ENCODE data around the gene ZNF135.
A peak's percentile ranks its signal among the peaks of the same experiment; 100 is the strongest.

The ZNF135 gene

DNA sequence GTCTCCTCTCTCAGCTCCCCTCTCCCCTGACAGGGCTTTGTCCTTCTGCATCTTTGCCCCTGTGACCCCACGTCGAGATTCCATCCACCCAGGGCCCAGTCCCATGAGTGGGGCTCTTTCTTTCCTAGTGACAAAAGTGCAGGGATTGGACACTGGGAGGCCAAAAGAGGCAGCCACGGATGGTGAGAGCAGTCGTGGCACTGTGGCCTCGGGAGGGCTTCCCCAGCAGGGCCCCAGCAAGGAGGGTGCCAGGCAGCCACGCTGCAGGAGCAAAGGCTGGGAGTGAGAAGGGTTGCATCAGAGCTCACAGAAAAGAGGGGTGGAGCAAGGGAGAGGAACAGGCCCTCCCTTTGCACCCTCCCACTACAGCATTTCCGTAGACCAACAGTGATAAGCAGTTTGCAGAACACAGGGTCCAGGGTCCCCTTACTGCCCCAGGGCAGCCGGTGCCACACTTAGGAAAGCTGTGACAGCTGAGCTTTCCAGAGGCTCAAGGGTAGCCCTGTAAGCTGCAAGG is 20.3 kb upstream of the ZNF135 start:
- Mint-ChIP-seq H3K27me3 (peaks cover 18% of the 10 kb centered on the region), H3K4me3 (no peak overlapping the region), H3K27ac (no peak overlapping the region), H3K9me3 (peaks cover 88% of the 10 kb centered on the region), H3K36me3 (ENCODE audit: low read depth) (no peaks in the 10 kb centered on the region), H3K4me1 (ENCODE audit: low read depth) (no peaks in the 10 kb centered on the region)
- intact Hi-C loops (cut with micrococcal nuclease), result no loop called here

DNA sequence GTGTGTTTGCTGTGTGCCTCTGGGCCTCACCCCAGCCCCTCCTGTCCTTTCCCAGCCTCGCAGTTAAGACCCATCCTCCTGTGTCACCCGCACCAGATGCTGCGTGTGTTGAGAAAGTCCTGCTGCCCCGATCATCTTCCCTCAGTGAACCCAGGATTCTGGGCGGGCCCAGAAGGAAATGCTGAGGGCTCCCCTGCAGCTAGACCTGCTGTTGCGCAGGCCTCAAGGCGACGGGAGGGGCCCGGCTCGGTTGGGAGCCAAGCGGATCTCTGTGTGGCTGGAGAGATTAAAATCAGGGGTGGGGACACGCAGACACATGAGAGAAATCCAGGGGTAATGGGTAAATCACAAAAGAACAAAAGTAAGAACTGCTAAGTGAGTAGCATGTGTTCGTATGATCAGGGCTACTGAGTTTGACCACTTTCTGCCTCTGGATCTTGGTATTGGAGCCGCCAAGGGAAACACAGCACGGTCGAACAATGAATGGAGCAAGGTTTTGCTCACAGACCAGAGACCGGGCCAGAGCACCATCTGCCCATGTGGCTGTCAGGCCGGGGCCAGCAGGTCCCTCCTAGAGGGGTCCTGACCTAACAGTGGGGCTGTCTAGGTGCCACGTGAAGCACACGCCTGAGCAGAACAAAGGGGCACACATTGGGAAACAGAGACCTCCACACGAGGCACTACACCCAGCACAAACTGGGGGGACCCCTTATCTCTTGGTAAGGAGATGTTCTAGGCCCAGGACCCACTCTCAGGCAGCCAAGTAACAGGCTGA is 18.1 kb upstream of the ZNF135 start:
- intact Hi-C loops (cut with micrococcal nuclease), result no loop called here
- H3K36me3 Mint-ChIP-seq (ENCODE audit: low read depth), result no peaks in the 10 kb centered on the region
- H3K27me3 Mint-ChIP-seq, result peaks cover 8% of the 10 kb centered on the region
- no peaks in the 10 kb centered on the region for H3K4me1 Mint-ChIP-seq (ENCODE audit: low read depth)
- no peak overlapping the region for H3K27ac Mint-ChIP-seq
- H3K4me3 Mint-ChIP-seq, result no peak overlapping the region
- H3K9me3 Mint-ChIP-seq, result peaks cover 94% of the 10 kb centered on the region

DNA sequence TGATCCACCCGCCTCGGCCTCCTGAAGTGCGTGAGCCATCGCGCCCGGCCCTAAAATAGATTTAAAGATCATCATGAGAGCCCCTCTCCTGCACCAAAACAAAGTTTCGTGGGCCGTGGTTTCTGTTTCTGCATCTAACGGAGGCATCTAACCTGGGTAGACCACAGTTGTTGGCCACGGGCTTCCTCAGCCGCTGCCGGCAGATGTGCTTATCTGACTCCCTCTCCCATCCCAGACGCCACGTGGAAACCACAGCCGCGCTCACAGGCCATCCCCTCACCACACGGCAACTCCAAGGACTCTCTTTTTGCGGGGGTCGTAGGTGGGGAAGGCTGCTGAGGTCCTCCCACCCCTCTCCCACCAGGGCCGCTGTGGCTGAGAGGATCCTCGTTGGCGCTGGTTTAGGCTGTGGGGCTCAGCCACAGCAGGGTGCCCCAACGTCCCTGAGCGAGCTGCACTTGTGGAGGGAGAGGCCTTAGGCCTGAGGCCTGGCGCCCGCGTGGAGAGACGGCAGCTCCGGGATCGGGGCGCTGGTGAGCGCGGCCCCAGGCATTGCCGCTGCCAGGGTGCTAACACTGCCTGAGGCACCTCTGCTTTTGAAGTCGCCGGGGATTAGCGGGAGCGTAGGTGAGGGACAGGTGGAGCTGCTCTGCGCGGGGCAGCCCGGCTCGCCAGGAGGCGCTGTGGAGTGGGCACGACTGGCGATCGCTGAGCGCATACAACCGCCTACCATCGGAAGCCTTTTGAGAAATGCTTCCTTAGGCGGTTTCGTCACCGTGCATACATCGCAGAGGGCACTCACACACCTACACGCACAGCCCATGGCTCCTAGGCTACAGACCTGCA is 16.4 kb upstream of the ZNF135 start:
- Mint-ChIP-seq H3K36me3 (ENCODE audit: low read depth) (no peaks in the 10 kb centered on the region), H3K27me3 (peaks cover 7% of the 10 kb centered on the region), H3K9me3 (peaks cover 95% of the 10 kb centered on the region), H3K27ac (no peak overlapping the region), H3K4me1 (ENCODE audit: low read depth) (no peaks in the 10 kb centered on the region), H3K4me3 (no peak overlapping the region)
- intact Hi-C loops (cut with micrococcal nuclease), result no loop called here

DNA sequence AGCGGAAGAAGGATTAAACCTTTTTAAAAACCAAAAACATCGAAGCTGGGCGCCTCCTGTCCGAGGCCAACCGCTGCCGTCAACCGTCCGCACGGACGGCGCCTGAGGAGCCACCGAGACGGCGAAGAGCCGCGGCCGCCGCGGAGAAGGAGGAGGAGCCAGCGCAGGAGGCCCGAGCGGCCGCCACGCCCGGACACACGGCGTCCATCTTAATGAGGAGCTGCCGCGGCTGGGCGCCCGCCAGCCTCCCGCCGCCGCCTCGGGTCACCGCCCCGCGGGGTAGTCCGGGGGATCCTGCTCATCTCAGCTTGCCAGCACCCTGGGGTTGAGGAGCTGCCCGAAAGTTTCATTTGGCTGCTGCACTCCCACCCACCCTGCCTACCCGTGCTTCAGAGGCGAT is 14.7 kb upstream of the ZNF135 start:
- H3K9me3 Mint-ChIP-seq, result peaks cover 96% of the 10 kb centered on the region
- peaks cover 3% of the 10 kb centered on the region for H3K27me3 Mint-ChIP-seq
- no peak overlapping the region for H3K27ac Mint-ChIP-seq
- no peaks in the 10 kb centered on the region for H3K4me1 Mint-ChIP-seq (ENCODE audit: low read depth)
- no peaks in the 10 kb centered on the region for H3K36me3 Mint-ChIP-seq (ENCODE audit: low read depth)
- intact Hi-C loops (cut with micrococcal nuclease), result no loop called here
- no peak overlapping the region for H3K4me3 Mint-ChIP-seq

DNA sequence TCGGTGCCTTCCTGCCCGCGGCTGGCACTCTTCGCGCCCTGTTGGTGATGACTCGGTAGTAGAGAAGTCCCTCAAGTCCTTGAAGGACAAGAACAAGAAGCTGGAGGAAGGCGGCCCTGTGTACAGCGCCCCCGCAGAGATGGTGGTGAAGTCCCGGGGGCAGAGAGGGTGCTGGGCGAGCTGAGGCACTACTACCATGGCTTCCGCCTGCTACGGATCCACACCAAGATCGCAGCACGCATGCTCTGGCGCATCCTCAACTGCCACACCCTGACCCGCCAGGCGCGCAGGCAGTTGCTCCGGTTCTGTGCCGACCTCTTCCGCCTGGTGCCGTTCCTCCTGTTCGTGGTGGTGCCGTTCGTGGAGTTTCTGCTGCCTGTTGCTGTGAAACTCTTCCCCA is 14.2 kb upstream of the ZNF135 start:
- intact Hi-C loops (cut with micrococcal nuclease), result no loop called here
- Mint-ChIP-seq H3K27ac (no peak overlapping the region), H3K9me3 (peaks cover 100% of the 10 kb centered on the region), H3K27me3 (peaks cover 3% of the 10 kb centered on the region), H3K36me3 (ENCODE audit: low read depth) (no peaks in the 10 kb centered on the region), H3K4me1 (ENCODE audit: low read depth) (no peaks in the 10 kb centered on the region), H3K4me3 (no peak overlapping the region)

DNA sequence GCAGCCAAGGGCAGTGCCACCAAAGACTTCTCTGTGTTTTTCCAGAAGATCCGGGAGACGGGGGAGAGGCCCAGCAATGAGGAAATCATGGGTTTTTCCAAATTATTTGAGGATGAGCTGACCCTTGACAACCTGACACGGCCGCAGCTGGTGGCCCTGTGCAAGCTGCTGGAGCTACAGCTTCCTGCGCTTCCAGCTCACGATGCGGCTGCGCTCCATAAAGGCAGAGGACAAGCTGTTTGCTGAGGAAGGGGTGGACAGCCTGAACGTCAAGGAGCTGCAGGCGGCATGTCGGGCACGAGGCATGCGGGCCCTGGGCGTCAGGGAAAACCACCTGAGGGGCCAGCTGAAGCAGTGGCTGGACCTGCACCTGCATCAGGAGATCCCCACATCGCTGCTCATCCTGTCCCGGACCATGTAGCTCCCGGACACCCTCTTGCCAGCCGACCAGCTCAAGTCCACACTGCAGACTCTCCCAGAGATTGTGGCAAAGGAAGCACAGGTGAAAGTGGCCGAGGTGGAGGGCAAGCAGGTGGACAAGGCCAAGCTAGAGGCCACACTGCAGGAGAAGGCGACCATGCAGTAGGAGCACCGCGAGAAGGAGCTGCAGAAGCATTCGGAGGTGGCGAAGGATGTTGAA is 13.6 kb upstream of the ZNF135 start:
- no peaks in the 10 kb centered on the region for H3K4me1 Mint-ChIP-seq (ENCODE audit: low read depth)
- no peak overlapping the region for H3K4me3 Mint-ChIP-seq
- peaks cover 100% of the 10 kb centered on the region for H3K9me3 Mint-ChIP-seq
- no peak overlapping the region for H3K27ac Mint-ChIP-seq
- no peaks in the 10 kb centered on the region for H3K36me3 Mint-ChIP-seq (ENCODE audit: low read depth)
- intact Hi-C loops (cut with micrococcal nuclease), result no loop called here
- H3K27me3 Mint-ChIP-seq, result peaks cover 3% of the 10 kb centered on the region

DNA sequence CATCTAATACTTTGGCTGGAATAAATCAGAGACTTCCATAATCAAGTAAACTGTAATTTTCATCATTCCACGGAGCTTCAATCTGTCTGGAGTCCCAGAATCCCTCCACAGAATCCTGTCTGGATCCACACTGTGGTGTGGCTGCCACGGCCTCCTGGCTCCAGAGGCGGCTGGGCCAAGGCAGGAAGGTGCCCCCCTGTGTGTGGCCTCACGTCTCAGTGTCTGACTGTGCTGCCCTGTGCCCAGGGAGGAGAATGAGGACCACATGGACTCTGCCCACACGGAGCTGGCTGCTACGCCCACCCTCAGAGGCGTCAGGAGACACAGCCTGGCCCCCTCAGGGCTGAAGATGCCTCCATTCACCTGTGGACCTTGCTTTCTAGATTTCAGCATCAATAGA is 12.2 kb upstream of the ZNF135 start:
- Mint-ChIP-seq H3K27me3 (peaks cover 3% of the 10 kb centered on the region), H3K27ac (no peak overlapping the region), H3K9me3 (peaks cover 100% of the 10 kb centered on the region), H3K4me1 (ENCODE audit: low read depth) (no peaks in the 10 kb centered on the region), H3K4me3 (no peak overlapping the region), H3K36me3 (ENCODE audit: low read depth) (no peaks in the 10 kb centered on the region)
- intact Hi-C loops (cut with micrococcal nuclease), result no loop called here

DNA sequence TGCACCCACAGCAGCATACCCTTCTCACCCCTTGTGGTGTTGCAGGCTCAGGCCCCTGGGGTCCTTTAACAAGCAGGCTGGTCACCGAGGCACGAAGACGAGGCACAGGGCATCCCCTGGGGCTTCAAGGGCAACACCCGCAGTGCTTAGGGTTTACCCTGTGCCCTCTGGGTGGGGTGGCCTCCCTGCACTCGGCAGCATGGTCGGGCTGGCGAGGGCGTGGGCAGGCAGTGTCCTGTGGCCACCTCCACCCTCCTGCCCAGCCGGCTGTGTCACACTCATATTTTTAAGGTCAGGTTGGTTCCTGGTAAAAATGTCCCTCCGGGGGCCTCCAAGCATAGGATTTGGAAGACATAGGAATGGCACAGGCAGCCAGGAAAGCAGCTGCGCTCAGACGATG is 11.4 kb upstream of the ZNF135 start:
- Mint-ChIP-seq H3K36me3 (ENCODE audit: low read depth) (no peaks in the 10 kb centered on the region), H3K27me3 (peaks cover 2% of the 10 kb centered on the region), H3K4me3 (no peak overlapping the region), H3K27ac (no peak overlapping the region), H3K4me1 (ENCODE audit: low read depth) (no peaks in the 10 kb centered on the region), H3K9me3 (peaks cover 100% of the 10 kb centered on the region)
- intact Hi-C loops (cut with micrococcal nuclease), result no loop called here

DNA sequence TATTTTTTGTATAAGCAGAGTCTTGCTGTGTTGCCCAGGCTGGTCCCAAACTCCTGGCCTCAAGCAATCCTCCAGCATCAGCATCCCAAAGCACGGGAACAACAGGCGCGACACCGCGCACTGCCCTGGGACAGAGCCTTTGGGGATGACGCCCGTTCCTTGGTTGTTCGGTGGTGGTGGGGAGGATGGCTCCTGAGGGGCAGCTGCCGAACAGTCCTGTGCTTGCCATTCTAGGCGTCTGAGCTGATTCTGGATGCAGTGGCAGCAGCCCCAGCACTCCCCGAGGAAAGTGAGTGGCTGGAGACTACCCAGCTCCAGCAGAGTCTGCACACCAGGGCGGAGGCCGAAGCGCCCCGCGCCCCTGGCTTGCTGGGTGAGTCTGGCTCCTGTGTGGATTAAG is 6.8 kb upstream of the ZNF135 start:
- intact Hi-C loops (cut with micrococcal nuclease), result no loop called here
- H3K9me3 Mint-ChIP-seq, result peaks cover 89% of the 10 kb centered on the region
- H3K36me3 Mint-ChIP-seq (ENCODE audit: low read depth), result no peaks in the 10 kb centered on the region
- peaks cover 5% of the 10 kb centered on the region for H3K4me1 Mint-ChIP-seq (ENCODE audit: low read depth)
- H3K27me3 Mint-ChIP-seq, result peaks cover 2% of the 10 kb centered on the region
- H3K4me3 Mint-ChIP-seq, result no peak overlapping the region
- H3K27ac Mint-ChIP-seq, result no peak overlapping the region

DNA sequence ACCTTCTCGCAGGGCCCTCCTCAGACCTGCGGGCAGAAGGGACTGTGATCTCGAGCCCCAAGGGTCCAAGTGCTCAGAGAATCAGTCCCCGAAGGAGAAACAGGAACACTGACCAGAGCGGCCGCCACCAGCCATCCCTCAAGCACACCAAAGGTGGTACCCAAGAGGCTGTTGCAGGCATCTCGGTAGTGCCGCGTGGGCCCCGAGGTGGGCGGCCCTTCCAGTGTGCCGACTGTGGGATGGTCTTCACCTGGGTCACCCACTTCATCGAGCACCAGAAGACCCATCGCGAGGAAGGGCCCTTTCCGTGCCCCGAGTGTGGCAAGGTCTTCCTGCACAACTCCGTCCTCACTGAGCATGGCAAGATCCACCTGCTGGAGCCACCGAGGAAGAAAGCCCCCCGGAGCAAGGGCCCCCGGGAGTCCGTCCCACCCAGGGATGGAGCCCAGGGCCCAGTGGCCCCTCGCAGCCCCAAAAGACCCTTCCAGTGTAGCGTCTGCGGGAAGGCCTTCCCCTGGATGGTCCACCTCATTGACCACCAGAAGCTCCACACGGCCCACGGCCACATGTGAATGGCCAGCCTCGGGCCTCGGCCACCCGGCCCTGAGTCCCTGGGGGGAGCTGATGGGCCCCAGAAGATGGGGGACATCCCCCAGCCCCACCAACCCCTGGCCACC is 5.5 kb upstream of the ZNF135 start:
- no peak overlapping the region for H3K4me3 Mint-ChIP-seq
- H3K4me1 Mint-ChIP-seq (ENCODE audit: low read depth), result peaks cover 5% of the 10 kb centered on the region
- H3K27ac Mint-ChIP-seq, result no peak overlapping the region
- peaks cover 89% of the 10 kb centered on the region for H3K9me3 Mint-ChIP-seq
- H3K36me3 Mint-ChIP-seq (ENCODE audit: low read depth), result peaks cover 4% of the 10 kb centered on the region
- H3K27me3 Mint-ChIP-seq, result peaks cover 4% of the 10 kb centered on the region
- intact Hi-C loops (cut with micrococcal nuclease), result no loop called here

DNA sequence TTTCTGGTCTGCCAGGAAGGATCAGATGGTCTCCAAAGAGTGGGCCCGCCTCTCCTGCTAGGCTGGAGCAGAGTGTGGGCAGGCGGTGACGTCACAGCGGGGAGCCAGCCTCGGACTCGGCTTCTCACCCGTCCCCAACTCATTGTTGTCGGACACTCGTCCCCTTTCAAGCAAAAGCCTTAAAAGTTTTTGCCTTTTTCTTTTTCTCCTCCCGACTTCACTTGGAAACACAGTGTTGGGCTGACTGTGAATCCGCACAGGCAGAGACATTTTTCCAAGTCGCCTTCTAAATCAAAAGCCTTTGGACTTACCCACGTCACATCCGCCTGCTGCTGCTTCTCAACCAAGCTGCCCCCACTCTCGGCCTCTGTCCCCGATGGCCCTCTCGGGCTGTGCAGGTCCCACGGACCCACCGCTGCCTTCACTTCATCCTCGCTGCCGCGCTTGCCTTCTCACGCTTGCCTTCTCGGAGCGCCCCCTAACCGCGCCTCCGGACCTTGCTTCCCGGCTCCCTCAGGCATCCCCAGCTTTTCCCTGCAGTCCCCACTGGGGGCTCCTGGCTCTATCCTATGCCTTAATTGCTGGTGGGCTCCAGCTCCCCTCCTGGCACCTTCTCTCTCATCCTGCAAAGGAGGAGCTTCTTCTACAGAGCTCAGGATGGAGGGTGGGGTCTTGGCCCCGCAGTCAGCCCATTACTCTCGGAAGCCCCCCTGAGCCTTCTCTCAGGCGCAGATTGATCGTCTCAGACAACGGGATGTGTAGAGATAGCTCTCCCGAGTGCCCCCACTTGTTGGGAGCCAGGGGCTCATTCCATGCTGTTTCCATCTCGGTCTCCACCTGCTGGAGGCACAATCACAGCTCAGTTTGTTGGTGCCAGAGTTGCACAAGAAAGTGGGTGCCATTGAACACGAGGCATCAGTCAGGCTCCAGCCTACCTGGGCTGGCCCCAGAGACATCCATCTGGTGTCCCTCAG is 3.9 kb upstream of the ZNF135 start:
- H3K9me3 Mint-ChIP-seq, result peaks cover 85% of the 10 kb centered on the region
- H3K4me1 Mint-ChIP-seq (ENCODE audit: low read depth), result peaks cover 13% of the 10 kb centered on the region
- intact Hi-C loops (cut with micrococcal nuclease), result no loop called here
- no peak overlapping the region for H3K27ac Mint-ChIP-seq
- H3K4me3 Mint-ChIP-seq, result peak overlapping the region; percentile 54
- peaks cover 17% of the 10 kb centered on the region for H3K36me3 Mint-ChIP-seq (ENCODE audit: low read depth)
- H3K27me3 Mint-ChIP-seq, result peaks cover 9% of the 10 kb centered on the region

DNA sequence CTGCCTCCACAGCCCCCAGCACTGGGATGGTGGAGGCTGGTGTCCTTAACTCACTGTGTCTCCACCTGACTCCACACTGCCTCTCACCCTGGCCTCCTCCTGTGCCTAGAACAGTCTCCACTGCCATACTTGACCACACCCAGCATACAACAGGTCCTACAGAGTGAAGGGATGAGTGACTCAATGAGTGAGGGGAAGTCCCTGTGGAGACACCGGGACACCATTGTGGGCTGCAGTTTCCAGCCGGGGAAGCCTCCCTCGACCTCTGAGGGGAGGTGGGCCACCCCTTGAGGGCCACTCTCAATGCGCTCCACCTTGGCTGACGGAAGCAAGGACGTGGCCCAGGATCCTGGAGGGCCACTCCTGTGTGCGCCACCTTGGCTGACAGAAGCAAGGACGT is 2.8 kb upstream of the ZNF135 start:
- Mint-ChIP-seq H3K36me3 (ENCODE audit: low read depth) (peaks cover 20% of the 10 kb centered on the region), H3K27me3 (peaks cover 9% of the 10 kb centered on the region), H3K4me1 (ENCODE audit: low read depth) (peaks cover 14% of the 10 kb centered on the region), H3K9me3 (peaks cover 85% of the 10 kb centered on the region), H3K4me3 (no peak overlapping the region), H3K27ac (no peak overlapping the region)
- intact Hi-C loops (cut with micrococcal nuclease), result no loop called here

DNA sequence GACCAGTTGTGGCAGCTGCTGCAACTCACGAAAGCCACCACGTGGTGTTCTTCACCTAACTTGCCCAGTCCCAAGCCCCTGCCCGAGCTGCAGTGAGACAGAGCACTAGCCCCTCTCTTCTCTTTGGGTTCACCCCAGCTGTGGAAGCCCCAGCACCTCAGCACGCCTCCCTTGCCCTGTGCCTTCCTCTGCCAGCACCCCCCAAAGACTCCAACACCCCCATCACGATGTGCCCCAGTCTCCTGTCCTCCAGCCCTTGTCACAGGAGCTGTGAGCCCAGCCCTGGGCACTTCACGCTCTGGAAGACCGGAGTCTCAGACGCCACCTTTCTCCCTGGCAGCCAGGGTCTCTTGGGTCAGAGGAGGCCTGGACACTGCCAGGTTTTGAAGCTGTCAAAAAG is 2.2 kb upstream of the ZNF135 start:
- Mint-ChIP-seq H3K4me3 (no peak overlapping the region), H3K4me1 (ENCODE audit: low read depth) (peaks cover 14% of the 10 kb centered on the region), H3K36me3 (ENCODE audit: low read depth) (peaks cover 20% of the 10 kb centered on the region), H3K27ac (no peak overlapping the region), H3K9me3 (peaks cover 85% of the 10 kb centered on the region), H3K27me3 (peaks cover 9% of the 10 kb centered on the region)
- intact Hi-C loops (cut with micrococcal nuclease), result no loop called here
